Measurements from ENCODE around the gene CHAF1A.

GRCh38 chr19:4414144-4414799, 11.8 kb downstream of the CHAF1A start:
- TF ChIP-seq CTCF (IDR thresholded peaks at IDR 0.05) (no peak), POLR2A (IDR thresholded peaks at IDR 0.05) (no peak)
